Measurements from ENCODE around the gene ZGPAT.
A peak's percentile ranks its signal among the peaks of the same experiment; 100 is the strongest.
"Not testable (repeated sequence)": the region's sequence is repeated elsewhere in the genome, so short reads cannot be mapped to it uniquely, and the experiment has no call there.

The ZGPAT gene

DNA sequence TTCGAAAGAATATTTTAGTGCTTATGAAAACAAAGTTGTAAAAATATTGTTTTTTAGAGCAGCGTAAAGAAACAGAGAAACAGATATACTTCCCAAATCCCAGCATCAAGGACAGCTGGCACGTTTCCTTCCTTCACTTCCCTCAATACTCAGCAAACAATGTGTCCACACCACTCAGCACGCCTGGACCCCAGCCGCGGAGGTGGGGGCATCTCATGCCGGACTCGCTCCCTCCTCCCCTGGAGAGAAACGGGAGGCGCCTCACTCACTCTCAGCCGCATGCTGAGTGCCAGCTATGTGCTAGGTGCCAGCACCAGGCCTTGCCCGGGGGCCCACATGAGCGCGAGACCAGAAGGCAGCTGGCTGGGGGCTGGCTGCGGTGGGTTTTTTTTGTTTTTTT, 66.5 kb downstream of the ZGPAT start:
- H3K9me2 ChIP-seq (replicated peaks; ENCODE audit: control insufficient read depth, low read length), result no peaks in the 10 kb centered on the region
- no peaks in the 10 kb centered on the region for H3K4me1 ChIP-seq (ENCODE audit: control insufficient read depth, low read length)
- no peak overlapping the region for H3K4me2 ChIP-seq (ENCODE audit: low read length)

DNA sequence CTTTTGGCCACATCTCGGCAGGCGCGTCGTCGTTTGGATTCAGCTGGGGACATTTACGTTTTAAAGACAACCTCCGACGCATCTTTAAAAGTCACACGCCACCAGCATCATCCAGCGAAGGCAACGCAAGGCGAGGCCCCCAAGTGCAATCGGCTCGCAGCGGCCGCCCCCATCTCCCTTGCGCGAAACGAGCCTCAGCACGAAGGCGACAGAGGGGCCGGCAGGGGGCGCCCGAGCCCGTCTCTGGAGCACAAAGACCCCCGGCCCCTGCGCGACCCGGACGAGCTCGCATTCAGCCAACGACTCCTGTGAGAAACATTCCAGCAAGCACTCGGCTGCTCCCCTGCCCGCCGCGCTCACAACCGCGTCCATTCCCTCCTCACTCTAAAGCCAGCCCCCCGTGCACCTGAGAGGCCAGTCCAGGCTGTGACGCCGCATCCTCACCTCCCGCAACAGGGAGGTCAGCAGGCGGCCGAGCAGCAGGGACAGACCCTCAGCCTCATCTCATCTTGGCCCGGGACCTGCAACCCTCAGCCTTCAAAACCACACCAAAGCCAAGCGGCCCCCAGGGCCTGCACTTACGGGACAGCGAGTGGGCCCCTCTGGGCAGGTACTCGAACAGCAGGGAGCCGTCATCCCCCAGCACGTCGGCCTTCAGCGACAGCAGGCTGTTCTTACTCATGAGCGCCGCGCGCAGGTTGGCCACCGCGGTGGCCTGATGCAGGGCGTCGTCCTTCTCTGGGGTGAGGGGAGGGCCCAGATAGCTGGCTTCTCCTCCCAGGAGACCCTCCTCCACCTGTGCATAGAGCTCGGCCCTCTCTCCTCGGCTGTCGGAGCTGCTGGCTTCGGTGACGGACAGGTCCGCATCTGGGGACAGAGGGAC, 67.5 kb downstream of the ZGPAT start:
- H3K4me3 ChIP-seq (ENCODE audit: low read length), result no peak overlapping the region
- H3K27me3 ChIP-seq (ENCODE audit: control insufficient read depth, low read length), result peaks cover 11% of the 10 kb centered on the region
- no peaks in the 10 kb centered on the region for H3F3A ChIP-seq (ENCODE audit: control insufficient read depth, insufficient read depth)
- TF ChIP-seq, protein P1, sequence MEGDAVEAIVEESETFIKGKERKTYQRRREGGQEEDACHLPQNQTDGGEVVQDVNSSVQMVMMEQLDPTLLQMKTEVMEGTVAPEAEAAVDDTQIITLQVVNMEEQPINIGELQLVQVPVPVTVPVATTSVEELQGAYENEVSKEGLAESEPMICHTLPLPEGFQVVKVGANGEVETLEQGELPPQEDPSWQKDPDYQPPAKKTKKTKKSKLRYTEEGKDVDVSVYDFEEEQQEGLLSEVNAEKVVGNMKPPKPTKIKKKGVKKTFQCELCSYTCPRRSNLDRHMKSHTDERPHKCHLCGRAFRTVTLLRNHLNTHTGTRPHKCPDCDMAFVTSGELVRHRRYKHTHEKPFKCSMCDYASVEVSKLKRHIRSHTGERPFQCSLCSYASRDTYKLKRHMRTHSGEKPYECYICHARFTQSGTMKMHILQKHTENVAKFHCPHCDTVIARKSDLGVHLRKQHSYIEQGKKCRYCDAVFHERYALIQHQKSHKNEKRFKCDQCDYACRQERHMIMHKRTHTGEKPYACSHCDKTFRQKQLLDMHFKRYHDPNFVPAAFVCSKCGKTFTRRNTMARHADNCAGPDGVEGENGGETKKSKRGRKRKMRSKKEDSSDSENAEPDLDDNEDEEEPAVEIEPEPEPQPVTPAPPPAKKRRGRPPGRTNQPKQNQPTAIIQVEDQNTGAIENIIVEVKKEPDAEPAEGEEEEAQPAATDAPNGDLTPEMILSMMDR (IDR thresholded peaks at IDR 0.05; ENCODE audit: low read depth, low read length, poor library complexity, severe bottlenecking), result peak; percentile 74
- TF ChIP-seq EZH2phosphoT487 (IDR thresholded peaks at IDR 0.05; ENCODE audit: borderline replicate concordance, low read length), result no peak
- no peaks in the 10 kb centered on the region for H4K20me1 ChIP-seq (ENCODE audit: control insufficient read depth, insufficient read depth, low read depth, low read length)
- peak overlapping the region; percentile 48; the same call in 1 of the 2 replicates for H3K4me2 ChIP-seq (ENCODE audit: low read length)
- no peak overlapping the region for H3K27ac ChIP-seq (ENCODE audit: low read depth, low read length)
- H3K4me1 ChIP-seq (ENCODE audit: control insufficient read depth, low read length), result no peaks in the 10 kb centered on the region
- no peaks in the 10 kb centered on the region for H3K79me2 ChIP-seq (ENCODE audit: control insufficient read depth, low read length)
- no peaks in the 10 kb centered on the region for H3K9me2 ChIP-seq (replicated peaks; ENCODE audit: control insufficient read depth, low read length)
- H3K36me3 ChIP-seq (ENCODE audit: control insufficient read depth, low read length), result no peaks in the 10 kb centered on the region
- no peaks in the 10 kb centered on the region for H3K9me3 ChIP-seq (ENCODE audit: control insufficient read depth, insufficient read depth, low read length)

More for the DNA sequence above, 66.5 kb downstream of the ZGPAT start:
- Histone ChIP-seq H3K36me3 (ENCODE audit: control insufficient read depth, low read length) (no peaks in the 10 kb centered on the region), H3K27ac (ENCODE audit: low read depth, low read length) (no peak overlapping the region), H3K4me3 (ENCODE audit: low read length) (no peak overlapping the region), H3K9me3 (ENCODE audit: control insufficient read depth, insufficient read depth, low read length) (no peaks in the 10 kb centered on the region), H3K27me3 (ENCODE audit: control insufficient read depth, low read length) (peaks cover 11% of the 10 kb centered on the region), H3F3A (ENCODE audit: control insufficient read depth, insufficient read depth) (no peaks in the 10 kb centered on the region), H3K79me2 (ENCODE audit: control insufficient read depth, low read length) (no peaks in the 10 kb centered on the region), H4K20me1 (ENCODE audit: control insufficient read depth, insufficient read depth, low read depth, low read length) (no peaks in the 10 kb centered on the region)
- TF ChIP-seq, protein P1 (IDR thresholded peaks at IDR 0.05; ENCODE audit: low read depth, low read length, poor library complexity, severe bottlenecking), result no peak
- no peak for TF ChIP-seq EZH2phosphoT487 (IDR thresholded peaks at IDR 0.05; ENCODE audit: borderline replicate concordance, low read length)

DNA sequence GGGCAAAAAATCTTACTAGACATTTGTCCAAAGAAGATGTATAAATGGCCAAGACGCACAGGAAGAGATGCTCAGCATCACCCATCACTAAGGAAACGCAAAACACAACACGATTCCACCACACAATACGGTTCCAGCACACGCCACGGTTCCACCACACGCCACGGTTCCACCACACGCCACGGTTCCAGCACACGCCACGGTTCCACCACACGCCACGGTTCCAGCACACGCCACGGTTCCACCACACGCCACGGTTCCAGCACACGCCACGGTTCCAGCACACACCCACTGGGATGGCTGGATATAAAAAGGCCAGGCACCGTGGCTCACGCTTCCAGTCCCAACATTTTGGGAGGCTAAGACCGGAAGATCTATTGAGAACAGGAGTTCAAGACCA, 69.0 kb downstream of the ZGPAT start:
- H3K4me1 ChIP-seq (ENCODE audit: control insufficient read depth, low read length); H3K79me2 ChIP-seq (ENCODE audit: control insufficient read depth, low read length); H3F3A ChIP-seq (ENCODE audit: control insufficient read depth, insufficient read depth); H3K27ac ChIP-seq (ENCODE audit: low read depth, low read length); H3K4me2 ChIP-seq (ENCODE audit: low read length); H3K4me3 ChIP-seq (ENCODE audit: low read length); H3K9me2 ChIP-seq (replicated peaks; ENCODE audit: control insufficient read depth, low read length); H3K36me3 ChIP-seq (ENCODE audit: control insufficient read depth, low read length); H4K20me1 ChIP-seq (ENCODE audit: control insufficient read depth, insufficient read depth, low read depth, low read length); H3K9me3 ChIP-seq (ENCODE audit: control insufficient read depth, insufficient read depth, low read length): not testable (repeated sequence)
- H3K27me3 ChIP-seq (ENCODE audit: control insufficient read depth, low read length), result peaks cover 11% of the 10 kb centered on the region

DNA sequence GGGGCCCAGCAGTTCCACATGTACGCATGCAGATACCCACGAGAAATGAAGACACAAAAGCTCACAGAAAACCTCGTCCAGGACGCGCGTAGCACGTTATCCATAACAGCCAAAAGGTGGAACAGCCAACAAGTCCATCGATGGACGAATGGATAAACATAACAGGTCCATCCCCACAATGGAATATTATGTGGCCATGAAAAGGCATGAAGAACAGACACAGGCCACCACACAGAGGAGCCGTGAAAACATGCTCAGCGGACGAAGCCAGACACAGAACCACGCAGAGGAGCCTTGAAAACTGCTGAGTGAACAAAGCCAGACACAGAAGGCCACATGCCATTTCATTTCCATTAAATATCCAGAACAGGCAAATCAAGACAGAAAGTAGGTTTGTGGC, 69.8 kb downstream of the ZGPAT start:
- H3K79me2 ChIP-seq (ENCODE audit: control insufficient read depth, low read length), result no peaks in the 10 kb centered on the region
- H4K20me1 ChIP-seq (ENCODE audit: control insufficient read depth, insufficient read depth, low read depth, low read length), result no peaks in the 10 kb centered on the region
- TF ChIP-seq EZH2phosphoT487 (IDR thresholded peaks at IDR 0.05; ENCODE audit: borderline replicate concordance, low read length), result no peak
- TF ChIP-seq, protein P1 (IDR thresholded peaks at IDR 0.05; ENCODE audit: low read depth, low read length, poor library complexity, severe bottlenecking), result no peak
- H3K9me2 ChIP-seq (replicated peaks; ENCODE audit: control insufficient read depth, low read length), result no peaks in the 10 kb centered on the region
- H3K9me3 ChIP-seq (ENCODE audit: control insufficient read depth, insufficient read depth, low read length), result no peaks in the 10 kb centered on the region
- H3K4me2 ChIP-seq (ENCODE audit: low read length), result no peak overlapping the region
- H3K4me3 ChIP-seq (ENCODE audit: low read length), result no peak overlapping the region
- H3K4me1 ChIP-seq (ENCODE audit: control insufficient read depth, low read length), result peaks cover 8% of the 10 kb centered on the region
- peaks cover 11% of the 10 kb centered on the region for H3K27me3 ChIP-seq (ENCODE audit: control insufficient read depth, low read length)
- no peaks in the 10 kb centered on the region for H3K36me3 ChIP-seq (ENCODE audit: control insufficient read depth, low read length)
- no peak overlapping the region for H3K27ac ChIP-seq (ENCODE audit: low read depth, low read length)
- H3F3A ChIP-seq (ENCODE audit: control insufficient read depth, insufficient read depth), result no peaks in the 10 kb centered on the region

All from DOHH2 (cell line).